Measurements from ENCODE around the gene BUD23. TPM values are rescaled to one million over a fixed set of nuclear protein-coding genes. Genes with fewer than 3 reads are reported as not detected.
"Not testable (repeated sequence)": the region's sequence is repeated elsewhere in the genome, so short reads cannot be mapped to it uniquely, and the experiment has no call there.

BUD23 gene
- total RNA-seq, 2 experiments from 2014 or later = 57.0 to 57.2 TPM

- no peak for DNase-seq
- no peak overlapping the region for H3K4me3 Mint-ChIP-seq
- H3K27me3 Mint-ChIP-seq = no peaks in the 10 kb centered on the region
- ChIA-PET POLR2A (interaction anchor here (1.1 to 2.4 kb wide), 4 partner anchors 9 to 23 kb away, joined by 3 to 7 read pairs (median 3); partner anchors contain the start of genes BUD23 and DNAJC30), CTCF (interaction anchor here (0.8 to 1.1 kb wide), 2 partner anchors 77 to 99 kb away, joined by 3 read pairs; no protein-coding TSS in a partner anchor)
- no peaks in the 10 kb centered on the region for H3K9me3 Mint-ChIP-seq
- peaks cover 12% of the 10 kb centered on the region for H3K4me1 Mint-ChIP-seq
- H3K36me3 Mint-ChIP-seq (ENCODE audit: low read depth) = peaks cover 15% of the 10 kb centered on the region
- H3K27ac Mint-ChIP-seq = no peak overlapping the region
These were observed 23.0 kb downstream of the BUD23 start for GRCh38 chr7:73706126-73707044.

GRCh38 chr7:73707045-73707631 is 23.7 kb downstream of the BUD23 start:
- no peak overlapping the region for H3K27ac Mint-ChIP-seq
- H3K4me3 Mint-ChIP-seq = no peak overlapping the region
- peaks cover 7% of the 10 kb centered on the region for H3K36me3 Mint-ChIP-seq (ENCODE audit: low read depth)
- no peaks in the 10 kb centered on the region for H3K9me3 Mint-ChIP-seq
- CTCF ChIA-PET = interaction anchor here (1.1 kb wide), 1 partner anchor 78 kb away, joined by 3 read pairs; no protein-coding TSS in a partner anchor
- H3K4me1 Mint-ChIP-seq = peaks cover 12% of the 10 kb centered on the region
- POLR2A ChIA-PET = interaction anchor here (1.2 to 2.4 kb wide), 2 partner anchors 9 to 10 kb away, joined by 3 to 7 read pairs; no protein-coding TSS in a partner anchor
- DNase-seq = no peak
- no peaks in the 10 kb centered on the region for H3K27me3 Mint-ChIP-seq

DNA sequence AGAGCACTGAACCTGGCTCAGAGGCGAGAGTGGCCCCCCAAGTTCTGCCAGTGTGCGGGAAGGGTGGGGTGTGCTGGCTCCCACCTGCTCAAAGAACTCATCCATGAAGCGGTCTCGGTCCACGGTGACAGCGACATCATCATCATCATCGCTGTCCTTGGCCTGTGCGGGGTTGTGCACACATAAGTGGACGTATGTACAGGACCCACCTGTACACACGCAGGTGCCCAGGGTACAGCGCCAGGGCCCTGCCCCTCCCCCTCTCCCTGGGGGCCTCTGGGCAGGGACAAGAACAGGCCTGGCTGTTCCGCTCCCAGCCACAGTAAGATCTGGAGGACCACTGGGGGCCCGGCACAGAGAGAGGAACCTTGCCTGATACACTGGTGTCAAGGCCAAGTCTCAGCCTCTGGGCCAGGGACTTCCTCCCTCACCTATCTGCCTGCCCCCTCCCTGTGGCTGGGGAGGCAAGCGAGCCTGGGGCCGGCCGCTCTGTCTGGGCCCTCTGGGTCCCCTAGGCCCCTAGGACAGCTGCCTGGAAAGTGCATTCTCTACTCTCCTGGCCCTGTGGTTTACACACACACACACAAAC is 25.7 kb downstream of the BUD23 start:
- Mint-ChIP-seq H3K27ac (no peak overlapping the region), H3K4me1 (peaks cover 24% of the 10 kb centered on the region), H3K9me3 (no peaks in the 10 kb centered on the region), H3K4me3 (no peak overlapping the region), H3K36me3 (ENCODE audit: low read depth) (peaks cover 5% of the 10 kb centered on the region), H3K27me3 (no peaks in the 10 kb centered on the region)
- no peak for DNase-seq
- CTCF ChIA-PET = no interaction called here
- POLR2A ChIA-PET = no interaction called here

DNA sequence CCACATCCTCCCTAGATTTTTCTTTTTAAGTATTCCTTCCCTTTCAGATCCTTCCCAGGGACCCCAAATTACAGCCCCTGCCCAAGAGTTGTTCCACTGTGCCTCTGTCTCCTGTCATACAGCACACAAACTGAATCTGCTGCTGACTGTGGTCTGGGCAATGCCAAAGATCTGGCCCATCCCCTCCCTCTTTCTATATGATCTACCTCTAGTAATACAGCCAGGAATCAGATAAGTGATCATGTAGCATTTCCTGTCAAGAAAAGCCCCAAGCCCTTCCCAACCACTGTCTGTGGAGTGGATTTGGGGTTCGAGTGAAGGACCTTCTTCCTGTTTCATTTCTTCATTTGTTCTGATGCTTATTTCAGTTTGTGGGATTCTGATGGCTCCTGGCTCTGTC is 29.4 kb downstream of the BUD23 start:
- Mint-ChIP-seq H3K27ac (no peak overlapping the region), H3K4me1 (peaks cover 34% of the 10 kb centered on the region), H3K36me3 (ENCODE audit: low read depth) (peaks cover 13% of the 10 kb centered on the region), H3K27me3 (peaks cover 2% of the 10 kb centered on the region), H3K4me3 (no peak overlapping the region), H3K9me3 (no peaks in the 10 kb centered on the region)
- DNase-seq = no peak
- ChIA-PET POLR2A (interaction anchor here (2.4 kb wide), 1 partner anchor 15 kb away, joined by 7 read pairs; no protein-coding TSS in a partner anchor), CTCF (interaction anchor here (2.3 kb wide), 1 partner anchor 106 kb away, joined by 7 read pairs; no protein-coding TSS in a partner anchor)

DNA sequence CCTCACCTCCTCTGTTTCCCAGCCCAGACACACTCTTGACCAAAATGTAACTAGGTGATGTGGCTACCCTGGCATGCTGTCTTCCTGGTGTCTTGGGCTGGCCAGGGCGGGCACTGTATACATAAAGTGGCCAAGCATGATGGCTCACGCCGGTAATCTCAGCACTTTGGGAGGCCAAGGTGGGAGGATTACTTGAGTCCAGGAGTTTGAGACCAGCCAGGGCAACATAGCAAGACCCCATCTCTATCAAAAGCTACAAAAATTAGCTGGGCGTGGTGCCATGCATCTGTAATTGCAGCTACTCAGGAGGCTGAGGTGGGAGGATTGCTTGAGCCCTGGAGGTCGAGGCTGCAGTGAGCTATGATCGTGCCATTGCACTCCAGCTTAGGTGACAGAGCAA is 29.9 kb downstream of the BUD23 start:
- POLR2A ChIA-PET, H3K27me3 Mint-ChIP-seq, H3K9me3 Mint-ChIP-seq, DNase-seq, H3K27ac Mint-ChIP-seq, H3K4me3 Mint-ChIP-seq: not testable (repeated sequence)
- CTCF ChIA-PET = interaction anchor here (0.6 to 2.3 kb wide), 3 partner anchors 12 to 106 kb away, joined by 3 to 7 read pairs (median 3); no protein-coding TSS in a partner anchor
- peaks cover 39% of the 10 kb centered on the region for H3K4me1 Mint-ChIP-seq
- peaks cover 13% of the 10 kb centered on the region for H3K36me3 Mint-ChIP-seq (ENCODE audit: low read depth)

- H3K27me3 Mint-ChIP-seq = peaks cover 7% of the 10 kb centered on the region
- ChIA-PET POLR2A (interaction anchor here (0.6 to 1.1 kb wide), 3 partner anchors 10 to 257 kb away, joined by 3 read pairs; no protein-coding TSS in a partner anchor), CTCF (interaction anchor here (0.8 to 1.2 kb wide), 3 partner anchors 10 to 109 kb away, joined by 3 to 5 read pairs (median 4); no protein-coding TSS in a partner anchor)
- H3K4me1 Mint-ChIP-seq = peaks cover 45% of the 10 kb centered on the region
- no peak overlapping the region for H3K27ac Mint-ChIP-seq
- no peak overlapping the region for H3K4me3 Mint-ChIP-seq
- H3K9me3 Mint-ChIP-seq = no peaks in the 10 kb centered on the region
- peaks cover 13% of the 10 kb centered on the region for H3K36me3 Mint-ChIP-seq (ENCODE audit: low read depth)
- peak; percentile 52 for DNase-seq
These were observed 32.4 kb downstream of the BUD23 start for GRCh38 chr7:73715648-73716317.

DNA sequence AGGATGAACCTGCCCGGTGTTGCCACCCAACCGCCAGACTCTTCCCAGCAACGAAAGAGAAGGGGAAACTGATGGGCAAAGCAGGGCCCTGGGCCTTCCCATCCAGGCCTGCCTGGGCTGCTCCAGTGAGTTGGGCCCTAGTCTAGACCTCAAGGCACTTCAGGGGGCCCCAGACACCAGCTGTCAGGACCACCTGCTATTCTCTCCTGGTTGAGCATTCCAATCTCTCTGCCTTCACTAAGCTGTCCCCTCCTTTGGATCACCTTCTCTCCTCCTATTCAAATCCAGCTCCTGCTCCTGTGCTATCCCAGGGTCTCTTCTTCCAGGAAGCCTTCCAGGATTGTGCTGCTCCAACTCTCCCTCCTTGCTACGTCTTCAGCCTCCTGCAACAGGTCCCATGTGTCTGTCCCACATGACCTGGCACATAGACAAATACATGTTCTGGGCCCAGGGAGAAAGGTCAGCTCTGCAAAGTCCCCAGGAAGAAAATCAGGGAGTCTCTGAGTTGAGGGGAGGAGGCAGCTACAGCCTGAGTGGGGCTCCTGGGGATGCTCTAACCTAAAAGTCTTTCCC is 33.0 kb downstream of the BUD23 start:
- Mint-ChIP-seq H3K9me3 (no peaks in the 10 kb centered on the region), H3K36me3 (ENCODE audit: low read depth) (peaks cover 13% of the 10 kb centered on the region), H3K27ac (no peak overlapping the region), H3K4me3 (no peak overlapping the region), H3K4me1 (peaks cover 45% of the 10 kb centered on the region), H3K27me3 (peaks cover 9% of the 10 kb centered on the region)
- ChIA-PET POLR2A (interaction anchor here (0.6 to 2.2 kb wide), 4 partner anchors 10 to 258 kb away, joined by 3 to 11 read pairs (median 4); partner anchors contain the start of gene ABHD11), CTCF (interaction anchor here (0.6 to 2.3 kb wide), 5 partner anchors 9 to 349 kb away, joined by 3 to 10 read pairs (median 3); no protein-coding TSS in a partner anchor)
- DNase-seq = no peak

- peaks cover 13% of the 10 kb centered on the region for H3K36me3 Mint-ChIP-seq (ENCODE audit: low read depth)
- ChIA-PET CTCF (interaction anchor here (0.6 to 2.3 kb wide), 6 partner anchors 11 to 348 kb away, joined by 3 to 10 read pairs (median 4); no protein-coding TSS in a partner anchor), POLR2A (interaction anchor here (0.9 to 2.2 kb wide), 9 partner anchors 11 to 195 kb away, joined by 3 to 11 read pairs (median 4); partner anchors contain the start of genes ABHD11, BAZ1B, BUD23 and DNAJC30)
- H3K4me1 Mint-ChIP-seq = peaks cover 45% of the 10 kb centered on the region
- peak overlapping the region; percentile 70 for H3K27ac Mint-ChIP-seq
- no peaks in the 10 kb centered on the region for H3K9me3 Mint-ChIP-seq
- peak overlapping the region; percentile 75 for H3K4me3 Mint-ChIP-seq
- H3K27me3 Mint-ChIP-seq = peaks cover 15% of the 10 kb centered on the region
- DNase-seq = no peak
These were observed 33.8 kb downstream of the BUD23 start for GRCh38 chr7:73717025-73717807.

DNA sequence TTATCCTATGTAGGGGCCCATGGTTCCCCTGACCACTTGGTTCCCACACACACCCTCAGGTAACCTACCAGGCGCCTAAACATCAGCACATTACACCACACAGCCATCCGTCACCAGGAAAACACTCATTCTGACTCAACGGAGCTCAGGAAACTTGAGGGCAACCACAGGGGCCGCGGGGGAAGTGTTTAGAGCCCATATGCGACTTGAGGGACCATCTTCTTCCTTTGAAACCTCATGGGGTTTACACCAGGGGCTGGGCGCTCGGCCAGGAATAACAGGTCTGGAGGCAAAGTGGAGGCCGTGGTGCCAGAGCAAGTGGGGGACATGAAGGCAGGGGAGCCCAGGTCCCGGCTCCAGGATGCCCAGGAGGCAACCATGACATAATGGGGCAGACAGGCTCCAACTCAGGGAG is 34.6 kb downstream of the BUD23 start:
- POLR2A ChIA-PET = interaction anchor here (0.9 to 2.2 kb wide), 8 partner anchors 12 to 196 kb away, joined by 3 to 11 read pairs (median 4); partner anchors contain the start of genes ABHD11, BAZ1B, BUD23 and DNAJC30
- DNase-seq = peak; percentile 87
- H3K27ac Mint-ChIP-seq = peak overlapping the region; percentile 70
- peaks cover 13% of the 10 kb centered on the region for H3K36me3 Mint-ChIP-seq (ENCODE audit: low read depth)
- H3K4me3 Mint-ChIP-seq = peak overlapping the region; percentile 75
- CTCF ChIA-PET = interaction anchor here (0.6 to 2.3 kb wide), 6 partner anchors 10 to 137 kb away, joined by 3 to 10 read pairs (median 4); no protein-coding TSS in a partner anchor
- H3K9me3 Mint-ChIP-seq = no peaks in the 10 kb centered on the region
- peaks cover 15% of the 10 kb centered on the region for H3K27me3 Mint-ChIP-seq
- peaks cover 38% of the 10 kb centered on the region for H3K4me1 Mint-ChIP-seq

DNA sequence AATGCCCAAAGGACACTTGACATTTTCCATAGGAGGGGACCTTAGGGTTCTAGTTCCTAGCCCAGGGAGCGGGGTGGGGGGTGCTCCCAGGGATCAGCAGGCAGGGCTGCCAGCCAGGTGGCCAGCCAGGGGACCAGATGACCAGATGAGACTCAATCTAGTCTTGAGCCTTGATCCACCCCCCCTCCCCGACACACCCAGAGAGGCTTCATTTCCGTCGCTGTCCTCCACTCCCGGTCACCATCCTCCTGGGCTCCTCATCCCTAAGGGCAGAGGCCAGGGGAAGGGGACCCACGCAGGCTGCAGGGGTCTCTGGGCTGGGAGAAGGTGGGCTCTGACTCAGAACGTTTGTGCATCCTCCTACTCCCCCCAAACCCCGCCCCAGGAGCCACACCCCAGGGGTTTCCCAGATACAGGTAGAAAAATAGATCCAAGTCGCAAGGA is 35.1 kb downstream of the BUD23 start:
- peak overlapping the region; percentile 75 for H3K4me3 Mint-ChIP-seq
- peaks cover 33% of the 10 kb centered on the region for H3K4me1 Mint-ChIP-seq
- H3K36me3 Mint-ChIP-seq (ENCODE audit: low read depth) = peaks cover 13% of the 10 kb centered on the region
- peak; percentile 36 for DNase-seq
- CTCF ChIA-PET = interaction anchor here (0.6 to 2.3 kb wide), 4 partner anchors 10 to 132 kb away, joined by 3 to 10 read pairs (median 4); no protein-coding TSS in a partner anchor
- POLR2A ChIA-PET = interaction anchor here (1.0 to 2.2 kb wide), 6 partner anchors 12 to 196 kb away, joined by 3 to 11 read pairs (median 6); partner anchors contain the start of genes ABHD11 and BAZ1B
- peak overlapping the region; percentile 70 for H3K27ac Mint-ChIP-seq
- no peaks in the 10 kb centered on the region for H3K9me3 Mint-ChIP-seq
- peaks cover 15% of the 10 kb centered on the region for H3K27me3 Mint-ChIP-seq

Measured in activated CD4-positive, alpha-beta memory T cell treated with anti-CD3 and anti-CD28 coated beads, Interleukin-2, amount 10 ng/mL, durations not matched to agents 7 days and 5 days (primary cell).